Measurements from ENCODE around the gene VWF. TPM values are rescaled to one million over a fixed set of nuclear protein-coding genes. Genes with fewer than 3 reads are reported as not detected.

VWF gene
- total and polyA plus RNA-seq, 2 of the 13 experiments (the other 11 are each of a cell fraction or from before 2014, with no cell fraction given): 0.20 to 0.25 TPM

- no peak for TF ChIP-seq HMGA1 (CRISPR knock-in tag; conservative IDR thresholded peaks at IDR 0.05)
- TF ChIP-seq, protein P1, sequence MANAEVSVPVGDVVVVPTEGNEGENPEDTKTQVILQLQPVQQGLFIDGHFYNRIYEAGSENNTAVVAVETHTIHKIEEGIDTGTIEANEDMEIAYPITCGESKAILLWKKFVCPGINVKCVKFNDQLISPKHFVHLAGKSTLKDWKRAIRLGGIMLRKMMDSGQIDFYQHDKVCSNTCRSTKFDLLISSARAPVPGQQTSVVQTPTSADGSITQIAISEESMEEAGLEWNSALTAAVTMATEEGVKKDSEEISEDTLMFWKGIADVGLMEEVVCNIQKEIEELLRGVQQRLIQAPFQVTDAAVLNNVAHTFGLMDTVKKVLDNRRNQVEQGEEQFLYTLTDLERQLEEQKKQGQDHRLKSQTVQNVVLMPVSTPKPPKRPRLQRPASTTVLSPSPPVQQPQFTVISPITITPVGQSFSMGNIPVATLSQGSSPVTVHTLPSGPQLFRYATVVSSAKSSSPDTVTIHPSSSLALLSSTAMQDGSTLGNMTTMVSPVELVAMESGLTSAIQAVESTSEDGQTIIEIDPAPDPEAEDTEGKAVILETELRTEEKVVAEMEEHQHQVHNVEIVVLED (CRISPR knock-in tag; IDR thresholded peaks at IDR 0.05; ENCODE audit: borderline replicate concordance): no peak
- TF ChIP-seq STAT6 (CRISPR knock-in tag; IDR thresholded peaks at IDR 0.05; ENCODE audit: borderline replicate concordance): no peak
- no peak for TF ChIP-seq CCAR2 (optimal IDR thresholded peaks at IDR 0.05; ENCODE audit: low read depth, low read length)
- no peak for TF ChIP-seq ZNF362 (CRISPR knock-in tag; IDR thresholded peaks at IDR 0.05; ENCODE audit: borderline replicate concordance)
- TF ChIP-seq NCOR1 (IDR thresholded peaks at IDR 0.05; ENCODE audit: borderline replicate concordance, low read length): peak; percentile 73; the same call in 1 of the 2 replicates
- peak; percentile 83 for TF ChIP-seq CEBPG (CRISPR knock-in tag; IDR thresholded peaks at IDR 0.05)
- TF ChIP-seq, protein P2, sequence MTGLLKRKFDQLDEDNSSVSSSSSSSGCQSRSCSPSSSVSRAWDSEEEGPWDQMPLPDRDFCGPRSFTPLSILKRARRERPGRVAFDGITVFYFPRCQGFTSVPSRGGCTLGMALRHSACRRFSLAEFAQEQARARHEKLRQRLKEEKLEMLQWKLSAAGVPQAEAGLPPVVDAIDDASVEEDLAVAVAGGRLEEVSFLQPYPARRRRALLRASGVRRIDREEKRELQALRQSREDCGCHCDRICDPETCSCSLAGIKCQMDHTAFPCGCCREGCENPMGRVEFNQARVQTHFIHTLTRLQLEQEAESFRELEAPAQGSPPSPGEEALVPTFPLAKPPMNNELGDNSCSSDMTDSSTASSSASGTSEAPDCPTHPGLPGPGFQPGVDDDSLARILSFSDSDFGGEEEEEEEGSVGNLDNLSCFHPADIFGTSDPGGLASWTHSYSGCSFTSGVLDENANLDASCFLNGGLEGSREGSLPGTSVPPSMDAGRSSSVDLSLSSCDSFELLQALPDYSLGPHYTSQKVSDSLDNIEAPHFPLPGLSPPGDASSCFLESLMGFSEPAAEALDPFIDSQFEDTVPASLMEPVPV (CRISPR knock-in tag; IDR thresholded peaks at IDR 0.05): no peak
- peak; percentile 89 for TF ChIP-seq SOX5 (CRISPR knock-in tag; IDR thresholded peaks at IDR 0.05; ENCODE audit: borderline replicate concordance)
- TF ChIP-seq ZBTB3 (CRISPR knock-in tag; IDR thresholded peaks at IDR 0.05; ENCODE audit: borderline replicate concordance, low read depth): no peak
- peak; percentile 75 for TF ChIP-seq FOXP4 (CRISPR knock-in tag; IDR thresholded peaks at IDR 0.05)
- no peak for TF ChIP-seq ZNF383 (CRISPR knock-in tag; IDR thresholded peaks at IDR 0.05; ENCODE audit: borderline replicate concordance)
- no peak for TF ChIP-seq ELF4 (CRISPR knock-in tag; IDR thresholded peaks at IDR 0.05; ENCODE audit: borderline replicate concordance)
- 0 out of 2 replicates have a peak, but pooled peaks have one; percentile 38 for TF ChIP-seq ZNF350 (CRISPR knock-in tag; IDR thresholded peaks at IDR 0.05; ENCODE audit: borderline replicate concordance, low read depth)
- no peak for TF ChIP-seq ZNF256 (CRISPR knock-in tag; conservative IDR thresholded peaks at IDR 0.05)
- TF ChIP-seq RCOR2 (CRISPR knock-in tag; IDR thresholded peaks at IDR 0.05): no peak
- TF ChIP-seq, protein P3, sequence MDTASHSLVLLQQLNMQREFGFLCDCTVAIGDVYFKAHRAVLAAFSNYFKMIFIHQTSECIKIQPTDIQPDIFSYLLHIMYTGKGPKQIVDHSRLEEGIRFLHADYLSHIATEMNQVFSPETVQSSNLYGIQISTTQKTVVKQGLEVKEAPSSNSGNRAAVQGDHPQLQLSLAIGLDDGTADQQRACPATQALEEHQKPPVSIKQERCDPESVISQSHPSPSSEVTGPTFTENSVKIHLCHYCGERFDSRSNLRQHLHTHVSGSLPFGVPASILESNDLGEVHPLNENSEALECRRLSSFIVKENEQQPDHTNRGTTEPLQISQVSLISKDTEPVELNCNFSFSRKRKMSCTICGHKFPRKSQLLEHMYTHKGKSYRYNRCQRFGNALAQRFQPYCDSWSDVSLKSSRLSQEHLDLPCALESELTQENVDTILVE (CRISPR knock-in tag; IDR thresholded peaks at IDR 0.05): no peak
- TF ChIP-seq ZNF367 (CRISPR knock-in tag; IDR thresholded peaks at IDR 0.05; ENCODE audit: borderline replicate concordance): no peak
These were observed 53.8 kb downstream of the VWF start (continued) for GRCh38 chr12:6070472-6071257.

Data from HepG2 (cell line).